Hippocampal formation (tissue), 2 donors: ENCODE results near the gene CD163L1.
"Not testable (repeated sequence)": the region's sequence is repeated elsewhere in the genome, so short reads cannot be mapped to it uniquely, and the experiment has no call there.

Experiments
- DNase-seq, 2 donors: peaks; one replicate each; lab custom pipeline; 2025; lab: John Stamatoyannopoulos, UW

CD163L1 gene

GRCh38 chr12:7404275-7404674 lies 39.7 kb downstream of the CD163L1 start:
- no peak for DNase-seq

GRCh38 chr12:7403466-7403865 lies 40.5 kb downstream of the CD163L1 start:
- no peak for DNase-seq

GRCh38 chr12:7399089-7399488 lies 44.9 kb downstream of the CD163L1 start:
- DNase-seq = no peak

GRCh38 chr12:7396418-7396817 lies 47.5 kb downstream of the CD163L1 start:
- no peak for DNase-seq

GRCh38 chr12:7395950-7396349 lies 48.0 kb downstream of the CD163L1 start:
- no peak for DNase-seq

- no peak for DNase-seq
Observed at GRCh38 chr12:7387289-7387688, 56.7 kb downstream of the CD163L1 start.

GRCh38 chr12:7383157-7383556 lies 60.8 kb downstream of the CD163L1 start:
- no peak for DNase-seq

- no peak for DNase-seq
Observed at GRCh38 chr12:7376196-7376595, 67.8 kb downstream of the CD163L1 start.

GRCh38 chr12:7375145-7375543 lies 68.8 kb downstream of the CD163L1 start:
- DNase-seq = no peak

GRCh38 chr12:7374423-7375144 lies 69.4 kb downstream of the CD163L1 start:
- DNase-seq = no peak

GRCh38 chr12:7373226-7373625 lies 70.7 kb downstream of the CD163L1 start:
- peak in 1 of 2 donors; percentile 50 for DNase-seq

GRCh38 chr12:7369274-7369729 lies 74.7 kb downstream of the CD163L1 start:
- DNase-seq = no peak

- no peak for DNase-seq
Observed at GRCh38 chr12:7362734-7363133, 81.2 kb downstream of the CD163L1 start.

GRCh38 chr12:7361265-7361664 lies 82.7 kb downstream of the CD163L1 start:
- DNase-seq = no peak

- DNase-seq = no peak
Observed at GRCh38 chr12:7354529-7354928, 89.4 kb downstream of the CD163L1 start.

GRCh38 chr12:7352661-7353060 lies 91.3 kb downstream of the CD163L1 start:
- no peak for DNase-seq

GRCh38 chr12:7351177-7351576 lies 92.8 kb downstream of the CD163L1 start:
- no peak for DNase-seq

- DNase-seq = no peak
Observed at GRCh38 chr12:7349418-7349817, 94.5 kb downstream of the CD163L1 start.

GRCh38 chr12:7346551-7347225 lies 97.3 kb downstream of the CD163L1 start:
- DNase-seq = no peak

GRCh38 chr12:7344833-7345606 lies 98.9 kb downstream of the CD163L1 start:
- no peak for DNase-seq

- DNase-seq = no peak
Observed at GRCh38 chr12:7339675-7340074, 104.3 kb downstream of the CD163L1 start.

- DNase-seq = not testable (repeated sequence)
Observed at GRCh38 chr12:7337790-7338189, 106.2 kb downstream of the CD163L1 start.

GRCh38 chr12:7327918-7328317 lies 116.0 kb downstream of the CD163L1 start:
- no peak for DNase-seq
